Stimulated activated naive CD8-positive, alpha-beta T cell treated with anti-CD3 and anti-CD28 coated beads, Interleukin-15, Interleukin-2, amounts not matched to agents 100 ng/mL and 50 ng/mL, for 24 hours (primary cell): ENCODE data around the gene GLUL.

Experiments used
- H3K27ac Mint-ChIP-seq: one replicate; pipeline ENCODE4 v1.8.0; 2021; ENCODE audit warnings: mild to moderate bottlenecking, mixed read lengths
- H3K27me3 Mint-ChIP-seq: one replicate; pipeline ENCODE4 v1.8.0; 2021; ENCODE audit warnings: mixed read lengths
- H3K36me3 Mint-ChIP-seq: one replicate; pipeline ENCODE4 v1.8.0; 2021; ENCODE audit warnings: low read depth, mixed read lengths
- H3K4me1 Mint-ChIP-seq: one replicate; pipeline ENCODE4 v1.8.0; 2021; ENCODE audit warnings: low read depth, mixed read lengths
- H3K4me3 Mint-ChIP-seq: one replicate; pipeline ENCODE4 v1.8.0; 2021; ENCODE audit warnings: mild to moderate bottlenecking, mixed read lengths
- H3K9me3 Mint-ChIP-seq: one replicate; pipeline ENCODE4 v1.8.0; 2021; ENCODE audit warnings: mixed read lengths

GLUL gene

GRCh38 chr1:182406012-182406411, 14.4 kb upstream of the GLUL start:
- H3K4me1 Mint-ChIP-seq, result no peaks in the 10 kb centered on the region
- H3K4me3 Mint-ChIP-seq, result no peak overlapping the region
- H3K27me3 Mint-ChIP-seq, result peaks cover 23% of the 10 kb centered on the region
- H3K27ac Mint-ChIP-seq, result no peak overlapping the region
- peaks cover 6% of the 10 kb centered on the region for H3K9me3 Mint-ChIP-seq
- H3K36me3 Mint-ChIP-seq, result no peaks in the 10 kb centered on the region

GRCh38 chr1:182405578-182405977, 14.0 kb upstream of the GLUL start:
- Mint-ChIP-seq H3K27me3 (peaks cover 23% of the 10 kb centered on the region), H3K27ac (no peak overlapping the region), H3K4me1 (no peaks in the 10 kb centered on the region), H3K9me3 (peaks cover 6% of the 10 kb centered on the region), H3K4me3 (no peak overlapping the region), H3K36me3 (no peaks in the 10 kb centered on the region)

GRCh38 chr1:182404781-182405180, 13.2 kb upstream of the GLUL start:
- H3K4me3 Mint-ChIP-seq, result no peak overlapping the region
- H3K9me3 Mint-ChIP-seq, result peaks cover 6% of the 10 kb centered on the region
- H3K27ac Mint-ChIP-seq, result no peak overlapping the region
- no peaks in the 10 kb centered on the region for H3K36me3 Mint-ChIP-seq
- H3K27me3 Mint-ChIP-seq, result peaks cover 23% of the 10 kb centered on the region
- H3K4me1 Mint-ChIP-seq, result no peaks in the 10 kb centered on the region

GRCh38 chr1:182400567-182400966, 9.0 kb upstream of the GLUL start, which contains the start of gene TEDDM1:
Gene TEDDM1 (minus strand): TSS chr1:182400667. CDS start chr1:182400485, 182 bp downstream.
- H3K27me3 Mint-ChIP-seq, result peaks cover 28% of the 10 kb centered on the region

GRCh38 chr1:182397653-182398393, 6.2 kb upstream of the GLUL start:
- H3K36me3 Mint-ChIP-seq, result no peaks in the 10 kb centered on the region
- peaks cover 4% of the 10 kb centered on the region for H3K4me1 Mint-ChIP-seq
- no peaks in the 10 kb centered on the region for H3K9me3 Mint-ChIP-seq
- no peak overlapping the region for H3K4me3 Mint-ChIP-seq
- H3K27me3 Mint-ChIP-seq, result peaks cover 25% of the 10 kb centered on the region
- no peak overlapping the region for H3K27ac Mint-ChIP-seq

More at GRCh38 chr1:182400567-182400966, 9.0 kb upstream of the GLUL start, which contains the start of gene TEDDM1:
- H3K9me3 Mint-ChIP-seq, result peaks cover 4% of the 10 kb centered on the region
- peaks cover 4% of the 10 kb centered on the region for H3K4me1 Mint-ChIP-seq
- H3K4me3 Mint-ChIP-seq, result no peak within 1 kb of the TSS
- H3K27ac Mint-ChIP-seq, result no peak within 1 kb of the TSS
- H3K36me3 Mint-ChIP-seq, result no peaks in the 10 kb centered on the region

- H3K9me3 Mint-ChIP-seq, result no peaks in the 10 kb centered on the region
- peaks cover 29% of the 10 kb centered on the region for H3K27me3 Mint-ChIP-seq
- H3K4me1 Mint-ChIP-seq, result peaks cover 8% of the 10 kb centered on the region
- no peak overlapping the region for H3K27ac Mint-ChIP-seq
- H3K4me3 Mint-ChIP-seq, result no peak overlapping the region
- H3K36me3 Mint-ChIP-seq, result no peaks in the 10 kb centered on the region
These were observed 4.3 kb upstream of the GLUL start for GRCh38 chr1:182395906-182396305.

GRCh38 chr1:182394055-182394775, 2.6 kb upstream of the GLUL start:
- H3K27ac Mint-ChIP-seq, result no peak overlapping the region
- H3K36me3 Mint-ChIP-seq, result no peaks in the 10 kb centered on the region
- H3K4me1 Mint-ChIP-seq, result peaks cover 21% of the 10 kb centered on the region
- H3K27me3 Mint-ChIP-seq, result peaks cover 42% of the 10 kb centered on the region
- H3K9me3 Mint-ChIP-seq, result no peaks in the 10 kb centered on the region
- H3K4me3 Mint-ChIP-seq, result no peak overlapping the region

- peak overlapping the region; percentile 70 for H3K4me3 Mint-ChIP-seq
- H3K36me3 Mint-ChIP-seq, result peaks cover 5% of the 10 kb centered on the region
- H3K27me3 Mint-ChIP-seq, result peaks cover 40% of the 10 kb centered on the region
- no peaks in the 10 kb centered on the region for H3K9me3 Mint-ChIP-seq
- no peak overlapping the region for H3K27ac Mint-ChIP-seq
- peaks cover 21% of the 10 kb centered on the region for H3K4me1 Mint-ChIP-seq
These were observed 749 bp upstream of the GLUL start for GRCh38 chr1:182392050-182393028.

- H3K4me3 Mint-ChIP-seq, result peak overlapping the region; percentile 87
- H3K27ac Mint-ChIP-seq, result peak overlapping the region; percentile 82
- H3K36me3 Mint-ChIP-seq, result peaks cover 18% of the 10 kb centered on the region
- H3K4me1 Mint-ChIP-seq, result peaks cover 18% of the 10 kb centered on the region
- H3K27me3 Mint-ChIP-seq, result peaks cover 33% of the 10 kb centered on the region
- no peaks in the 10 kb centered on the region for H3K9me3 Mint-ChIP-seq
These were observed 595 bp downstream of the GLUL start for GRCh38 chr1:182391028-182391361.

- H3K27me3 Mint-ChIP-seq, result peaks cover 28% of the 10 kb centered on the region
- peaks cover 18% of the 10 kb centered on the region for H3K4me1 Mint-ChIP-seq
- peak overlapping the region; percentile 40 for H3K27ac Mint-ChIP-seq
- peaks cover 29% of the 10 kb centered on the region for H3K36me3 Mint-ChIP-seq
- no peaks in the 10 kb centered on the region for H3K9me3 Mint-ChIP-seq
- peak overlapping the region; percentile 87 for H3K4me3 Mint-ChIP-seq
These were observed 2.0 kb downstream of the GLUL start for GRCh38 chr1:182389619-182390047.

GRCh38 chr1:182388392-182389134, 3.0 kb downstream of the GLUL start:
- Mint-ChIP-seq H3K4me3 (no peak overlapping the region), H3K27ac (no peak overlapping the region), H3K27me3 (peaks cover 23% of the 10 kb centered on the region), H3K4me1 (peaks cover 18% of the 10 kb centered on the region), H3K36me3 (peaks cover 36% of the 10 kb centered on the region), H3K9me3 (no peaks in the 10 kb centered on the region)

- Mint-ChIP-seq H3K27me3 (peaks cover 15% of the 10 kb centered on the region), H3K4me3 (no peak overlapping the region), H3K9me3 (no peaks in the 10 kb centered on the region), H3K4me1 (peaks cover 18% of the 10 kb centered on the region), H3K36me3 (peaks cover 36% of the 10 kb centered on the region), H3K27ac (no peak overlapping the region)
These were observed 4.0 kb downstream of the GLUL start for GRCh38 chr1:182387566-182387965.

- Mint-ChIP-seq H3K36me3 (peaks cover 36% of the 10 kb centered on the region), H3K27ac (no peak overlapping the region), H3K4me1 (peaks cover 18% of the 10 kb centered on the region), H3K27me3 (peaks cover 14% of the 10 kb centered on the region), H3K9me3 (no peaks in the 10 kb centered on the region), H3K4me3 (no peak overlapping the region)
These were observed 4.6 kb downstream of the GLUL start for GRCh38 chr1:182386980-182387379.
